ENCODE data around the gene SYF2.
"Not testable (repeated sequence)": the region's sequence is repeated elsewhere in the genome, so short reads cannot be mapped to it uniquely, and the experiment has no call there.

SYF2 gene

GRCh38 chr1:25232027-25232865 lies at the start of gene SYF2:
TSS of gene SYF2 (minus strand) at chr1:25232502. CDS start at chr1:25232467, 35 bp downstream.
- peak; percentile 95 for DNase-seq

- DNase-seq: not testable (repeated sequence)
Observed at GRCh38 chr1:25279693-25280111, 47.4 kb upstream of the SYF2 start.

GRCh38 chr1:25278790-25279189 lies 46.5 kb upstream of the SYF2 start:
- not testable (repeated sequence) for DNase-seq

GRCh38 chr1:25278358-25278757 lies 46.1 kb upstream of the SYF2 start:
- DNase-seq: not testable (repeated sequence)

GRCh38 chr1:25277295-25277694 lies 45.0 kb upstream of the SYF2 start:
- not testable (repeated sequence) for DNase-seq

- not testable (repeated sequence) for DNase-seq
Observed at GRCh38 chr1:25275648-25276047, 43.3 kb upstream of the SYF2 start.

GRCh38 chr1:25272238-25272637 lies 39.9 kb upstream of the SYF2 start, which contains the start of gene RHD:
TSS of gene RHD (plus strand) at chr1:25272509. CDS start at chr1:25272548, 39 bp downstream.
- not testable (repeated sequence) for DNase-seq

GRCh38 chr1:25268143-25268760 lies 36.0 kb upstream of the SYF2 start:
- DNase-seq: not testable (repeated sequence)

- peak; percentile 32 for DNase-seq
Observed at GRCh38 chr1:25267288-25268142, 35.2 kb upstream of the SYF2 start.

- not testable (repeated sequence) for DNase-seq
Observed at GRCh38 chr1:25266554-25267287, 34.4 kb upstream of the SYF2 start.

GRCh38 chr1:25260336-25260735 lies 28.0 kb upstream of the SYF2 start:
- not testable (repeated sequence) for DNase-seq

GRCh38 chr1:25259813-25260212 lies 27.5 kb upstream of the SYF2 start:
- DNase-seq: not testable (repeated sequence)

GRCh38 chr1:25257196-25257595 lies 24.9 kb upstream of the SYF2 start:
- DNase-seq: no peak

GRCh38 chr1:25256578-25256965 lies 24.3 kb upstream of the SYF2 start:
- DNase-seq: peak; percentile 88

GRCh38 chr1:25255706-25256577 lies 23.6 kb upstream of the SYF2 start:
- no peak for DNase-seq

GRCh38 chr1:25253911-25254310 lies 21.6 kb upstream of the SYF2 start:
- no peak for DNase-seq

- no peak for DNase-seq
Observed at GRCh38 chr1:25247829-25248754, 15.8 kb upstream of the SYF2 start.

GRCh38 chr1:25247024-25247828 lies 14.9 kb upstream of the SYF2 start, which contains the start of gene RSRP1:
TSS of gene RSRP1 (minus strand) at chr1:25247454. CDS start at chr1:25246963, 491 bp downstream.
- DNase-seq: peak; percentile 98

GRCh38 chr1:25246600-25247023 lies 14.3 kb upstream of the SYF2 start:
- DNase-seq: no peak

Data from DMS79 (cell line).